HG02981 (cell line): ENCODE data around the gene IFNGR1.
A peak's percentile ranks its signal among the peaks of the same experiment; 100 is the strongest.
"Not testable (repeated sequence)": the region's sequence is repeated elsewhere in the genome, so short reads cannot be mapped to it uniquely, and the experiment has no call there.

Experiments
- ATAC-seq: cut with Tn5 transposase; IDR thresholded peaks from one replicate; pipeline ENCODE4 v1.9.1; 2021; ENCODE audit warnings: mild to moderate bottlenecking, moderate library complexity; ENCODE audit not compliant: unreplicated experiment

The IFNGR1 gene

DNA sequence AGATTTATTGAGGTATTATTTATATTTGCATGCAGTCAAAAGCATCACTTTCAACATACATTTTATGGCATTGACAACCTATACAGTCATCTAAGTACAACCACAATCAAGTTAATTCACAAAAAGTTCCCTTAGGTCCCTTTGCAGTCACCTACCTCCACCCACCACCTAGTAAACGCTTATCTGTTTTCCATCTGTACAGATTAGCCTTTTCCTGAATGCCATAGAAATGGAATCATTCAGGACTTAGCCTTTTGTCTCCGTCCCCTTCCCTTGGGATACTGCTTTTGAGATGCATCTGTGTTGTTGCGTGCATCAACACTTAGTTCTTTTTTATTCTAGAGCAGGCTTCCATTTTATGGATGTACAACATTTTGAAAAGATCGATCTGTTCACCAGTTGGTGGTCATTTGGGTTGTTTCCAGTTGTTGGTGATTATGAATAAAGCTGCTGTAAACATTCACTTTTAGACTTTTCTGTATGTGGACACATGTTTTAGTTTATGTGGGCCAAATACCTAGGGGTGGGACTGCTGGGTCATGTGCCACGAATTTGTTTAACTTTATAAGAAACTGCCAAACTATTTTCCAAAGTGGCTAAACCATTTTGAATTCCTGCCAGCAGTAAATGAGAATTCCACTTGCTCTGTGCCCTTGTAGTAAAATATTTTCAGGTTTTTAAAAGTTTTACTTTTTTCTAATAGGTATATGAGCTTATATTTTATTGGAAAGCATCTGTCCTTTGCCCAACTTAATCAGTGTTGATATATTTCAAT lies 17.6 kb upstream of the IFNGR1 start:
- ATAC-seq = no peak

DNA sequence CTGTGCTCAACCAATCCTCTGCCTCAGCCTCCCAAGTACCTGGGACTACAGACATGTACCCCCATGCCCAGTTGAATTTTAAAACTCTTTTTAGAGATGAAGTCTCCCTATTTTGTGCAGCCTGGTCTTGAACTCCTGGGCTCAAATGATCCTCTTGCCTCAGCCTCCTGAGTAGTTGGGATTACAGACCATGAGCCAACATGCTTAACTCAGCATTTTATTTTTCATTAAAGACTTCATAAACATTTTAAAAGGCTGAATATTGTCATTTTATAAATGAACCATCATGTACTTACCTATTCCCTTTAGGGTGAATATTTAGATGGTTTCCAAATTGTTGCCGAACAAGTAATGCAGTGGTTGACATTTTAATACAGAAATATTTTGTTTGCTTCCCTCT lies 16.5 kb upstream of the IFNGR1 start:
- ATAC-seq = no peak

DNA sequence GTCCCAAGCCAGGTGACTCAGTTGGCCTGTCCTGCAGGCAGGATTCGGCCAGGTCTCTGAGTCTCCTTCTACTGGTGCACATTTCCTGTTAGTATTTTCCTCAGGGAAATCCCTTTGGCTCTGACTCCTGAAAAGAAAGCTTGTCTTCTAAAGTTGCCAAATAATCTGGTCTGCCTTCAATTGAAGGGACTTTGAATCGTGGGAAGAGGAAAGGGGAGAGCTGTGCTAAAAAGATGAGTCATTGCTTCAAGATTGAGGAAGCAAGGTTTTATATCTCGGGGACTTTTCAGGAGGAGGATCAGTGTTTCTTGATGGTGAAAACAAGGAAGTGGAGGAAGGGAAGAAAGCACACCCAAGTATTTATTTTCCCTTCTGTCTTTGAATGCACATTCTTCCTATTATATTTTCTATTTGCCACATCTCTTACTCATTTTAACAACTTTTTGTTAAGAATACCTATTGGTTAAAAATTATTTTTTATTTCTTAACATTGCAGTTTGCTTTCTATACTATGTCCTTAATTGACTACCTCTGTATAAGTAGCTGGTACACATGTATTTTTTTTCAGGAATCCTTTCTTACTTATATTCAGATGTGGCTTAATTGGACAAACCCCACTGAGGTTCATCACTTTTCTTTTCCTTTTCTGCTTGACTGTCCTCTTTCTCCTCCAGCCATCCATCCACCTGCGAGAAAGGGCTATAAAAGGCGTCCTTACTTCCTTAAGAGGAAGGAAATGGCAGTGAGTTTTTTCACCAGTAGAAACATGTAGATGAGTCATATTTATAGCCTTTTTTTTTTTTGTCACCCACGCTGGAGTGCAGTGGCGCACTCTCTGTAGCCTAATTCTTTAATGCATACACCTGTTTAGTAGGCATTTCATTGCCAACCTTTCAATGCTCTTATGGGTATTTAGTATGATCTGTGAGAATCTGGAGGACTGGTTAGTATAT lies 15.0 kb upstream of the IFNGR1 start:
- no peak for ATAC-seq

DNA sequence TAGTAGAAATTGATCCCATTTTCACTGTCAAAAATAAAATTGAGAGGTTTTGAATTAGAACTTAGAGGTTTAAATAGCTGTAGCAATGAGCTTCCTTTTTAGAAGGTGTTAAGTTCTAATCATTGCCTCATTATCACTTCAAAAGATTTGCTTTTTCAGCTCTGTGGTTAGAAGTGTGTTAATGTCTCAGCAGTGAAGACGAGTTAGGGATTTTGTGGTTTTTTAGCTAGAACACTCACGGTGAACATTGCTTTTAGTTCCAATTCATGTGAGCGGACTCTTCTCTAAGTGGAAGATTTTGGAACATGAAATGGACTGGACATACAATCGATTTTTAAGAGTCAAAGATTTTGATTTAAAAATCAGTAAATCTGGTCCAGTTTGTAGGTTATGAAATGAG lies 12.7 kb upstream of the IFNGR1 start:
- no peak for ATAC-seq

DNA sequence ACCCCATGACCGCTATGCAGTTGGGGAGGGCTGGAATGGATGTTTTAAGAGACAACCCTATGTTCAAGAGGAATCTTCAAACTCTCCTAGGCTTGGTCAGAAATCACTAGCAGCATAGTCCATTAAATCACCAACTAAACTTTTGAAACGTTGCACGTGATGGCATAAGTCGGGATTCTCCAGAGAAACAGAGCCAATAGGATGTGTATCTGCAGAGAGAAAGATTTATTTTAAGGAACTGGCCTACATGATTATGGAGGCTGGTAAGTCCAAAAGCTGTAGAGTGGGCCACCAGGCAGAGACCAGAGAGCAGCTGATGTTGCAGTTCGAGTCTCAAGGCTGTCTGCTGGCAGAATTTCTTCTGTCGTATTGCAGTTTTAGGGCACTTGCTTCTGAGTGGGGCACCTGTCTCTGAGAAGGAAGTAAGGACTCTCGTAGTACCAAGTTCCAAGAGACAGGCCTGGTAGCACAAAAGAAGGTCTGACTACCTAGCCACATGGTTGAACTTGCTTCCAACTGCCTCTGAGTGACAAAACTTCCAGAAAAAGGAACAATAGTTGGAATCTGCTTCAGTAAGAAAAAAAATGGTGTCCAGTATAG lies 11.9 kb upstream of the IFNGR1 start:
- no peak for ATAC-seq

DNA sequence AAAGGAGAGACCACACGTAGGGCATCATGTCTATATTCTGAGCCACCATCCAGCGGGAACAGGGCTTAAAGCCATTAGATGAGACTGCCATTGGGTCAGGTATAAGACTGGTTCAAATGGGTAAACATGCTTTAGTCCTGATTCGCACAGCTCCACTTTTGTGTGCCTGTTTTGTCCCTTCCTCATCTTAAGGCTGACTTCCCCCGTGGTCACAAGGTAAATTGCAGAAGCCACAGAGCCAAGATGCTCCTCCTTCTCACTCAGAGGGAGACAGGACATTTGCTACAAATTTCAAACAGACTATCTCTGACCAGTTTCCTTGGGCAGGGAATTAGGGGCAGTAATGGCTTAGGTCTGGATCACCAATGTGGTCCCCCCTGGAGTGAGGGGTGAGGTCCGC lies 11.4 kb upstream of the IFNGR1 start:
- no peak for ATAC-seq

DNA sequence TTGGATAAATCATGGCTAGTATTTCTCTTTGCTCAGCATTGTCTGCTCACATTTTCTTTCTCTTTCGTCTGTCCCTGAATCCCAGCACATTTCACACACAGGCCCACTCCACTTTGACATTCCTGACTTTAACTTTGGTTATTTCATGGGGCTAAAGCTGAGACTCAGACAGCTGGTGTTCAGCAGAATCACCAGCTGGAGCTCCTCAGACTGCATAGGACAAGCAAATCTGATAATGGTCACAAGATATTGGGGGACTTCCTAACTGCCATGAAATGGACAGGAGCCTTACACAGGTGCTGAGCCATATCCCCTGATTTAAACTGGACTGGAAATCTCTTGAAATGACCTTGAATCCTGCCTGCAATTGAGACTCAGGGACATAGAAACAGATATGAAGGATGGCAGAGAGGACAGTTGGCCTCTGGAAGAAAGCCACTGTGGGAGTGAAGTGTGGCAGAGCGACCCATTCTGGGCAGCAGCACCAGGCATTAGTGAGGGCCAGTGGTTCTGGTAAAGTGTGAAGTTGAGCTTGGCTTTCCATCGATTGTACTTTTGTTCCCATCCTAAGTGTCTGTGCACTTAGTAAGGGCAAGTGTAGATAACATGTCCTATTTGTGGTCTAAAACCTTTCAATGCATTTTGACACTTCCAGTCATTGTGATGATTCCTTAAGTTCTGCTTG lies 10.0 kb upstream of the IFNGR1 start:
- ATAC-seq = no peak

DNA sequence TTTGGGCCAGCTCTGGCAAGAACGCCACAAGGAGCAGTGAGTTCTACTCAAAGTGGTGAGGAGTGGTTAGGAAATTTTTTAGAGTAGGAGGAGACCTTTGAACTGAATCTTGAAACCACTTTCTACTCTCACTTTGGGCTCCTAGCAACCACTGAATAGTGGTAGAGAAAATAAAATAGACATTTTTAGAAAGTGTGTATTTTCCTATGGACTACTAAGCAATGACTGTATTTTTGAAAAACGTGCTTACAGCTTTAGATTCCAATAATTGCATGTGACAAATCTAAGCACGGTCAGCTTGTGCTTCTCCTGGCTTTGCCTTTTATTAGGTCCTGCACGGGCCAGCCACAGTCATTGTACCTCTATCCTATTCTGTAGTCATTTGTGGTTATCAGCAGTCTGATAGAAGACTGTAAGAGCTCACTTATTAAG lies 8.7 kb upstream of the IFNGR1 start:
- peak; percentile 52 for ATAC-seq

DNA sequence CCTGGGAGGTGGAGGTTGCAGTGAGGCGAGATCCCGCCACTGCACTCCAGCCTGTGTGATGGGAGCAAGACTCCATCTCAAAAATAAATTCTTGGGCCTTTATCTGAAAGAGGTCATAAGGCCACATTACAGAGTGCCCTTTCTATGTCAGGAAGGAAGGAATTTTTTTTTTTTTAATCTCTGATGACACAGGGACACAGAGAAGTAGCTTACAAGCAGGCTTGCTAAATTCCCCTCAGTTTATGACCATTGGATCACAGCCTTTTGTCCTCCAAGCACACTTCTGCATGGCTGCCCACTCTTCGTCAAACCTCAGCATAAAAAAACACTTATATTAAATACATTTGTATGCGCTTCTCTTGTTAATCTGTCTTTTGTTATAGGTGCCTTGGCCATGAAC lies 7.5 kb upstream of the IFNGR1 start:
- no peak for ATAC-seq

DNA sequence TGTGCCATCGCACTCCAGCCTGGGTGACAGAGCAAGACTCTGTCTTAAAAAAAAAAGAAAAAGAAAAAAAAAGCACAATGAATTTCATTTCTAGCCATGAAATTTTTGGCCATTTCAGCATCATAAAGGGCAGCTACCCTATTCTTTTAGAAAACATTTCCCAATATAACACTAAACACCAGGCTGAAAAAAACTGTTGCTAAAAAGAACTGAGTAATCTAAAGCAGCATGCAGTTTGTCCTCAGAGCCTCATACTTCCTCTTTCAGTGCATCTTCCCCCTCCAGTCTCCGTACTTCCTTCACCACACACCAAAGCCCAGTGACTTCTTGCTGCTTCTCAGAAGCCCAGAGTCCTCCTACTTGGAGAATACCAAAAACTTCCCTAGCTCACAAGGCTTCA lies 5.6 kb upstream of the IFNGR1 start:
- ATAC-seq = peak; percentile 52

DNA sequence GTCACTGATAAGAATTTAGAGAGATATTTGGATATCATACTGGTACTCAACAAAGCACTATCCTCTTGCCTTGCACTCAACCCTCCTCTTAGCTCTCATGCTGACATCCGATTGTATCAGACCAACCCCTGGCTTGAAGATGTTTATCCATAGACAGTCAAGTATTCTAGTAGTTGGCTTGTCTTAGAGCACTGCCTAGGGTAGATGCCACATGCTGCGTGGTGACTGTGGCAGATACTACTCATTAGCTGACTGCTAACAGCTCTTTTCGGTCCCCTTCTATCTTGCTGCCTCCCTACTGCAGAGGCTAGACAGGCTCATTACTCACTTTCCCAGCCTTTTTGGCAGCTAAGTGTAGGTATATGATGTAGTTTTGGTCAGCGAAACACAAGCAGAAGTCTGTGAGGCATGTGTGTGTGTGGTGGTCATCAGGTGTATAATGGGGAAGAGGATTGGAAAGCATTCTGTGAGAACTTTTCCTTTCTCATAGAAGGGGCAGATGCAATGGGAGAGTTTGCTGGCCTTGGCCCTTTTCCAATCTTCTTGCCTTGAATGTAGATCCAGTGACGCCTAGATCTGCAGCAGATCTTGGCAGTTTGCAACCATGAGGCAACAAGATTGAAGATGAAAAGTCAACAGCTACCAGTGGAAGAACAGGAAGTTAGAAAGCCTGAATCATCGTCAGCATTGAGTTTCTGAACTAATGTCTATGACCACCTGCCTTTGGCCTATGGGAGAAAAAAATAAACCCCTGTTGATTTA lies 4.4 kb upstream of the IFNGR1 start:
- no peak for ATAC-seq

DNA sequence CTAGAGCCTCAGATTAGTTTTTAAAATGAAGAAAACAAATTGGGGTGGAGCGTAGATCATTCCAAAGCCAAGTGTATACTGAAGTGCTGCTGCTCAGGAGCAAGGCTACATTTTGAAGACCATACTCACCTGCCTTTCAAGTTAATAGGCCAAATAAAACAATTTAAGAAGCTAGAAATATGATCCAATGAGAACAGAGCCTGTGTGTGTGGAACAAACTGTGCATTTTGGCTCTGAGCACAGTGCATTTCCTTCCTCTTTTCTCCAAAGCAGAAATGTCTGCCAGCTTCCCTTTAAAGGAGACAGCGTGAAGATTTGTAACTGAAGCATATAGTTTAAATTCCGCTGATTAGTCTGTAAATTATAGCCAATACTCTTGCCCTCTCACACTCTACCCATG lies 3.2 kb upstream of the IFNGR1 start:
- no peak for ATAC-seq

DNA sequence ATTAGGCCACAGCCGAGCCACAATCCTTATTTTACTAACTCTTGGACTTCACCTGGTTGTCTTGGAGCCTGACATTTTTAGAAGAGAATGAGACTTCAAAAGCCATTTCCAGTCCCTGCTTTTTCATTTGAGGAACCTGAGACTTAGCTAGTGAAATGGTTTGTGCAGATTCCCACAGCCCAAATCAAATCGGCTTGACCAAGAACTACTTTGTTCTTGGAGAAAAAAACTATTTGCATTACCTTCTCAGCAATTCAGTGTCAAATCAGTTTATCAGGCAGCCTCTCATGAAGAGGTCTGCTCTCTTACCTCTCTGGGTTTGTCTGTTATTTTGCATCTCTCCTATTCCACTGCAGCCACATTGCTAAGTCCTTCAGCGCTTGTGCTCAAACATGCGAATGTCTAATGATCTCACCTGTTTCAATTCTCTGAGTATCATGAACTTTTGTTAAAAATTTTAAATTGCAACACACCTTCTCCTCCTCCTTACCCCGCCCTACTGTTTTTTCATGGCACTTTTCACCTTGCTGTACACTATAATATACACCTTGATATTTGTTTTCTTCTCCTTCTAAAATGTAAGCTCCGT lies 573 bp upstream of the IFNGR1 start:
- ATAC-seq = no peak

DNA sequence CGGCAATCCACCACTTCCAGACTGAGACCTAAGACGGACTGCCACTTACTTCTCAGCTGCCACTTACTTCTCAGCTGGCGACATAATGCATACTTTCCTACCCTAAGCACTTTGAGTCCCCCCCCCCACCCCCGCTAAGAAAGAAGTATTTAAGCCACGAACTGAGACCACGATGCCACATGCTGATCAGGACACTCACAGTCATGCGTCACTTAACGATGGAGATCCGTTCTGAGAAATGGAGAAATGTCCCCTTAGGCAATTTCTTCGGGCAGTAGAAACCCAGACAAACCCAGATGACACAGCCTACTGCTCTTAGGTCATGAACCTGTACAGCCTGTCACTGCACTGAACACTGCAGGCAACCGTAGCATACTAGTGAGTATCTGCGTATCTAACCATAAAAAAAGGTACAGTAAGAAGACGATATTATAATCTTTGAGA lies 690 bp downstream of the IFNGR1 start:
- peak; percentile 38 for ATAC-seq

DNA sequence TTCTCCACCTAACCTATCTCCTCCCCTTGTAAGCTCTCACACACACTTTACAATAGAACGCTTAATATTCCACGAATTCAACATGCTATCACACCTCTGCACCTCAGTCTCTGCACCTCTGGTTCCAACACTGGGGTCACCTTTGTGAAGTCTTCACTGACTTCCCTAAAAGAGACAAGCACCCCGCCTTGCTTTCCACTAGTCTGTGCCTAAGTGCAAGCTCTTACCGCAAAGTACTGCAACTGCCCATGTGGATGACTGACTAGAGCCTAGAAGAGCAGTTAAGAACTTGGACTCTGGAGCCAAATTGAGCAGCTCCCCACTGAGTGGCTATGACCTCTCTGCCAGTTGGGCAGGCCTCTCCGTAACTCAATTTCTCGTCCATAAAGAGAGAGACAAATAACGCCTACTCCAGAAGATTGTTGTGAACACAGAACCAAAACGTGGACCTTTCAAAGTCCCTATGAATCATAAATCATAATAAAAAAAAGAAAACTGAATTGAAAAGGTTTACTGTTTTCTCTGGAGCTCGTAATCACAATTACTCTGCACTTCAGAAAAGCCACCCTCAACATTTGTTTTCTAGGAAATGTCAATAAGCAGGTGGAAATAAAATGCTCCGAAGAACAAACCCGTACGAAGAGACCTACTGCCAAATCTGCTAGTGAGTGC lies 1.2 kb downstream of the IFNGR1 start:
- no peak for ATAC-seq

DNA sequence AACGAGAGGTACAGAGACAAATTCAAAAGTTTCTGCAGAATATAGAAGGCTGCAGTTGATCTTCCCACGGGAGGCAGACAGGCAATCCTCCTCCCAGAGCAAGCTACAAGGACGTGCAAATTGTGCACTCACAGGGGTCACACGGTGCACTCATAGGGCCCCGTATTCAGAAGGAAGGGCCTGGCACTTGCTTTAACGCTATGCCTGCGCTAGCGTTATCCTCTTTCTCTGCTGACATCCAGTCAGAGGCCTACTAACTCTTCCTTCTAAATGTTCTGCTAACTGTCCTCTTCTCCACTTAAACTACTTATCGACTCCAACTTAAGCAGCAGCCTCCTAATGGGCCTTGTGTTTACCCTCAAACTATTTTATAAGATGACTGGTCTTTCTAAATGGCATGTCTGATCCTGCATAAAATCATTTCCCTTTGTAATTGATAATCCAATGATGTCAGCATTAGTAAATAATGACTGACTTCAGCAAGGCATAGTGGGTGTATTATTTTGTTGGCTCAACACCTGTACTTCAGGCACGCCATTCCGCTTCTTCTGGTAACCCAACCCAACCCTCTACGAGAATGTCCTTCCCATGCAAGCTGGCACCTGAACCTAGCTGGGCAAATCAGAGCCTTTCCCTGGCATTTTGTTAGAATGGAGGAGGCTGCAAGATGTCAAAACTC lies 2.2 kb downstream of the IFNGR1 start:
- no peak for ATAC-seq

DNA sequence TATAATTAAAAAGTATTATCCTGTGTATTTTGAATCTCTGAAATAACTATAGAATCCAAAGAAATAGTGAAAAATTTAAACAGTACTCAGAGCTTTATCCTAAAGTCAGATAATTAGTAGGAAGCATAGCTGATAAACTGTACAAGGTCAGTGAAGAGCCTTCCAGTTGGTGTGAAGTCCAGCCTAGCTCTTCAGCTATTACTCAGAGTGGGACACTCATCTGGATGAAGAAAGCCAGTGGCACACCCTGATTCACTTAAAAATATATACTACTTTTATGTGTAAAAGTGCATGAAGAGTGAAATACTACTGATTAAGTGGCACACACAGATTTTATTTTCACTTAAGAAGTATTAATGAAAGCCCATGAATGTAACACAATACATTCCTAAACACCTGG lies 3.1 kb downstream of the IFNGR1 start:
- ATAC-seq = no peak

DNA sequence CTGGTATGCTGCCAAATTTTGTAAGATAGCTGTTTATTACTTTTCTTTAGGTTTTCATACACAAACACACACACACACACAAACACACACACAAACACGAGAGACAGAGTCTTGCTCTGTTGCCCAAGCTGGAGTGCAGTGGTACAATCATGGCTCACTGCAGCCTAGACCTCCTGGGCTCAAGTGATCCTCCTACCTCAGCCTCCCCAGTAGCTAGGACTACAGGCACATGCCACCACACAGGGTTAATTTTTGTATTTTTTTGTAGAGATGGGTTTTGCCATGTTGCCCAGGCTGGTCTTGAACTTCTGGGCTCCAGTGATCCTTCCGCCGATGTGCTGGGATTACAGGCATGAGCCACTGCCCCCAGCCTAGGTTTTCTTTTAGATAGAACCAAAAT lies 3.6 kb downstream of the IFNGR1 start:
- ATAC-seq = not testable (repeated sequence)

DNA sequence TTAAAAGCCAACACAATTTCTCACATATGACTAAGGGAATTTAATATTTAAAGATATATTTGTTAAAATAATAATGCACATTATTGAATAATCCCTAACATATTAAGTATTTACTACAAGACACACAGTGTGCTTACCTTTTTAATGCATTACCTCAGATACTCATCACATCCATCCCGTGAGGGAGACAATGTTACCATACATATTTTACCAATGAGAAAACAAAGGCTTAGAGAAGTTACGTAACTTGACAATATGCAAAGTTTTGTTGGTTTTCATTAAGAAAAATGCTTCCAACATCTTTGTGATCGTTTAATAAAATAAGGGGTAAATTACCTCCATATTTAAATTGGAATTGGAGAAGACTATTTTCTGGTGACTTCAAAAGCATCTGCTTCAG lies 4.3 kb downstream of the IFNGR1 start:
- ATAC-seq = no peak
